Measurements from ENCODE around the gene TPST2.

DNA sequence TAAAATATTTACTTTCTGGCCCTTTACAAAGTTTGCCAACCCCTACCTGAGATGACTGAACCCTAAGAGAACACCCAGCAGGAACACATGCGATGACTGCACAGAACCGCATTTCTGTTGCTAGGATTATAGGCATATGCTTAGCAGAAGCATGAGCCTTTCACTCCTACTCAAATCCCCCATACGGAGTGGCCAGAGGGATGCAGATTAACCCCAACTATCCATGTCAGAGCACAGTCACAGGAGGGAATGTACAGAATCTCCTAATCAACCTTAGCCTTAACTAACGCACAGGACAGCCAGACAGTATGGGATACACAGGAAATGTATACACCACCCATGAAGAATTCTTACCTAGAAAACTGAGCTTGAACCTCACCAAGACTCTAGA lies 112.6 kb downstream of the TPST2 start:
- no peak for TF ChIP-seq TARDBP (IDR thresholded peaks at IDR 0.05)
- TF ChIP-seq FOXK2 (IDR thresholded peaks at IDR 0.05), result no peak
- no peak for TF ChIP-seq BHLHE40 (IDR thresholded peaks at IDR 0.05; ENCODE audit: borderline replicate concordance)
- no peak for TF ChIP-seq FOXM1 (IDR thresholded peaks at IDR 0.05; ENCODE audit: borderline replicate concordance)
- no peak for TF ChIP-seq CTBP1 (IDR thresholded peaks at IDR 0.05; ENCODE audit: borderline replicate concordance)
- TF ChIP-seq L3MBTL2 (conservative IDR thresholded peaks at IDR 0.05), result no peak
- no peak for TF ChIP-seq SP1 (IDR thresholded peaks at IDR 0.05)
